ENCODE data around the gene RINL.
"Not testable (repeated sequence)": the region's sequence is repeated elsewhere in the genome, so short reads cannot be mapped to it uniquely, and the experiment has no call there.

Gene RINL

DNA sequence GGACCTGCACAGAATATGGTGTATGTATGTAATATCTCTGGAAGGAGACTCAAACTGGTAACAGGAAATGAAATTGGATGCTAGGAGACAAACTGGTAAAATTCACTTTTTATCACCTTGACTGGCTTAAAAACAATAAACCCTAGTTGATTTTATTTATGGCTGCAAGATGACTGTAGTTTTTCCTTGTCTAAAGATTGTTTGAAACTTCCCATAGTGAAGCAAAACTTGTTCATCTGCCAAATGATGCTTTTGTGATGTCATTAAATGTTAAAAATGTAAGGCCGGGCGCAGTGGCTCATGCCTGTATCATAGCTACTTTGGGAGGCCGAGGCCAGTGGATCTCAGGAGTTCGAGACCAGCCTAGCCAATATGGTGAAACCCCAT, 44.0 kb downstream of the RINL start:
- no peak for DNase-seq (ENCODE audit: low read depth)
- TF ChIP-seq, protein P1, sequence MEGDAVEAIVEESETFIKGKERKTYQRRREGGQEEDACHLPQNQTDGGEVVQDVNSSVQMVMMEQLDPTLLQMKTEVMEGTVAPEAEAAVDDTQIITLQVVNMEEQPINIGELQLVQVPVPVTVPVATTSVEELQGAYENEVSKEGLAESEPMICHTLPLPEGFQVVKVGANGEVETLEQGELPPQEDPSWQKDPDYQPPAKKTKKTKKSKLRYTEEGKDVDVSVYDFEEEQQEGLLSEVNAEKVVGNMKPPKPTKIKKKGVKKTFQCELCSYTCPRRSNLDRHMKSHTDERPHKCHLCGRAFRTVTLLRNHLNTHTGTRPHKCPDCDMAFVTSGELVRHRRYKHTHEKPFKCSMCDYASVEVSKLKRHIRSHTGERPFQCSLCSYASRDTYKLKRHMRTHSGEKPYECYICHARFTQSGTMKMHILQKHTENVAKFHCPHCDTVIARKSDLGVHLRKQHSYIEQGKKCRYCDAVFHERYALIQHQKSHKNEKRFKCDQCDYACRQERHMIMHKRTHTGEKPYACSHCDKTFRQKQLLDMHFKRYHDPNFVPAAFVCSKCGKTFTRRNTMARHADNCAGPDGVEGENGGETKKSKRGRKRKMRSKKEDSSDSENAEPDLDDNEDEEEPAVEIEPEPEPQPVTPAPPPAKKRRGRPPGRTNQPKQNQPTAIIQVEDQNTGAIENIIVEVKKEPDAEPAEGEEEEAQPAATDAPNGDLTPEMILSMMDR (IDR thresholded peaks at IDR 0.05; ENCODE audit: control insufficient read depth, insufficient read depth, low read depth, low read length, missing control alignments), result no peak
- H3K4me3 ChIP-seq (ENCODE audit: control insufficient read depth, low read depth, low read length), result no peak overlapping the region

DNA sequence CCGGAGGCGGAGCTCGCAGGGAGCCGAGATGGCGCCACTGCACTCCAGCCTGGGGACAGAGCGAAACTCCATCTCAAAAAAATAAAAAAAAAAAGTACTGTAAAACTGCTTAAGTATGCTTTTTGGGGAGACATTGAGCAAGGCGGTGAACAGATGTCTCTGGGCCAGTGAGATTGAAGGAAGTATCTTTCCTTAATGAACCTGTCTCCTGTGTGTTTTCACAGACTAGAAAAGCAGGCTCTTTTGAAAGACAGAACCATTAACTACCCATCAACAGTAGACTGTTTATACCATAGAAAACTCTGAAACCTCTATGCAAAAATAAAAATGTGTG, 45.0 kb downstream of the RINL start:
- H3K4me3 ChIP-seq (ENCODE audit: control insufficient read depth, low read depth, low read length), result no peak overlapping the region
- TF ChIP-seq, protein P1 (IDR thresholded peaks at IDR 0.05; ENCODE audit: control insufficient read depth, insufficient read depth, low read depth, low read length, missing control alignments), result no peak
- DNase-seq (ENCODE audit: low read depth), result no peak

DNA sequence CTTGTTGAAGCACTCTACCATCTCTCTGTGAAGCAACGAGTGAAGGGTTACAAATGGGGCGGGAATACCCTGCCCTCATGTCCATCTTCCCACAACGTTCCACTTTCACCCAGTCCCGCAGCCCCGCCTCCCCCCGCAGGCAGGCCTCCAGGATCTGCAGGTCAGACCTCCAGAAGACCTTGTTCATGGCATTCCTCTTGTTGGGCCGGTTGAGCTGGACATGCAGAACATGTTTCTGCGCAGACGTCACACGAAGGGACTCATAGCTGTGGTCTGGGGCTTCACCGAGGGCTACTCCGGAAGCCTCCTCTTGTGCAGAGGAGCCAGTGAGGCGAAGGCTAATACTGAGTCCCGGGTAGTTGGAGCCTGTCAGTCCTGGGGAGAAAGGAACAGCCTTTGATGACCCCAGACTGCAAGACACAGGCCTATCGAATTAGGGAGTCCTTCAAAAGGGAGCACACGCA, 46.9 kb downstream of the RINL start:
- DNase-seq (ENCODE audit: low read depth), result peak; percentile 56
- H3K4me3 ChIP-seq (ENCODE audit: control insufficient read depth, low read depth, low read length), result peak overlapping the region; percentile 62
- TF ChIP-seq, protein P1 (IDR thresholded peaks at IDR 0.05; ENCODE audit: control insufficient read depth, insufficient read depth, low read depth, low read length, missing control alignments), result no peak

DNA sequence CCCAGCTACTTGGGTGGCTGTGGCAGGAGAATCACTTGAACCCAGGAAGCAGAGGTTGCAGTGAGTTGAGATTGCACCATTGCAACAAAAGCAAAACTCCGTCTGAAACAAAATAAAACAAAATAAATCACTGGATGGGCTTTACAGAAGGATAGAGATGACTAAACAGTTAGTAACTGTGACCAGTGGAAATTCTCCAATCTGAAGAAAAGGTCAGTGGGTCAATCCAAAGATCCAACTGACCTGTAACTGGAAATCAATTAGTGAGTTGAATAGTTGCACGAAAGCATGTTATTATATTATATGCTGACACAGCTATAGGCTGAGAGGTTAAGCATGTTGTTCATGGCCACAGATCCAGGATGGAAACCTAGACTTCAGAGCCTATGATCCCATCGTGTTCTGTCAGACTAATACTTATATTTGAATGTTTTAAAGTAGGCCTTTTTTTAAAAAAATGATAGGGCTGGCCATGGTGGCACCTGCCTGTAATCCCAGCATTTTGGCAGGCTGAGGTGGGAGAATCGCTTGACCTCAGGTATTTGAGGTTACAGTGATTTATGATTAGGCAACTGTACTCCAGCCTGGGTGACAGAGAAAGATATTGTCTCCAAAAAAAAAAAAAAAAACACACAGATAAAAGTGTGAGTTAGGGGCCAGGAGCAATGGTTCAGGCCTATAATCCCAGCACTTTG, 47.9 kb downstream of the RINL start:
- TF ChIP-seq, protein P1 (IDR thresholded peaks at IDR 0.05; ENCODE audit: control insufficient read depth, insufficient read depth, low read depth, low read length, missing control alignments), result no peak
- no peak overlapping the region for H3K4me3 ChIP-seq (ENCODE audit: control insufficient read depth, low read depth, low read length)
- DNase-seq (ENCODE audit: low read depth), result no peak

DNA sequence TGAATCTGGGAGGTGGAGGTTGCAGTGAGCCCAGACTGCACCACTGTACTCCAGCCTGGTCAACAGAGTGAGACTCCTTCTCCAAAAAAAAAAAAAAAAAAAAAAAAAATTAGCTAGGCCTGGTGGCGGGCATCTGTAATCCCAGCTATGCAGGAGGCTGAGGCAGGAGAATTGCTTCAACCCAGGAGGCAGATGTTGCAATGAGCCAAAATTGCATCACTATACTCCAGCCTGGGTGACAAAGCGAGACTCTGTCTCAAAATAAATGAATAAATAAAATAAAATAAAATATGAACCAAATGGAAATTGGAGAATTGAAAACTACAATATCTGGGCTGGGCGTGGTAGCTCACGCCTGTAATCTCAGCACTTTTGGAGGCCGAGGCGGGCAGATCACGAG, 48.9 kb downstream of the RINL start:
- not testable (repeated sequence) for DNase-seq (ENCODE audit: low read depth); H3K4me3 ChIP-seq (ENCODE audit: control insufficient read depth, low read depth, low read length)

DNA sequence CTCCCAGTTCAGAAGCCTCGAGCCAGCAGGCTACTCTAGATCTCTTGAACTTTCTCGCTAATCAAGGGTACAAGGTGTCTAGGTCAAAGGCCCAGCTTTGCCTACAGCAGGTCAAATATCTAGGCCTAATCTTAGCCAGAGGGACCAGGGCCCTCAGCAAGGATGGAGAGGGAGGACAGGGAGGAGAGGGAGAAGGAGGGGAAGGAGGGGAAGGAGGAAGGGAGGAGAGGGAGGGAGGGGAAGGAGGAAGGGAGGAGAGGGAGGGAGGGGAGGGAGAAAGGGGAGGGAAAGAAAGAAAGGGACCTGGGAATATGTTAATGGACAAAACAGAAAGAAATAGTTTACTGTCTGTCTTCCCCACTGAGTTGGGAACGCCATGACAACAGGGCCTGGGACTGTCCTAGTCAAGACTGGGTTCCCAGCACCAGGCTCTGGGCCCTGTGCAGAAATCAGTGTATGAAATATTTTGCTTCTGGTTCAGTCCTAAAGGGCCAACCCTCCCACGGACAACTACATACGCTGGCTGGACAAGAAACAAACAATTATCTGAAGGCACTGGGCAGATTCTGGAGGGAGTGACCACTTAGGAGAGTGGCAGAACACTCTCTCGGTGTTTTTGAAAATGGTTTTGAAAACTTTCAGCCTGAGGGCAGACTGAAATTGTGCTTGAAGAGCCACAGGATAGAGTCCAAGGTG, 51.1 kb downstream of the RINL start:
- DNase-seq (ENCODE audit: low read depth), result no peak
- TF ChIP-seq, protein P1 (IDR thresholded peaks at IDR 0.05; ENCODE audit: control insufficient read depth, insufficient read depth, low read depth, low read length, missing control alignments), result no peak

DNA sequence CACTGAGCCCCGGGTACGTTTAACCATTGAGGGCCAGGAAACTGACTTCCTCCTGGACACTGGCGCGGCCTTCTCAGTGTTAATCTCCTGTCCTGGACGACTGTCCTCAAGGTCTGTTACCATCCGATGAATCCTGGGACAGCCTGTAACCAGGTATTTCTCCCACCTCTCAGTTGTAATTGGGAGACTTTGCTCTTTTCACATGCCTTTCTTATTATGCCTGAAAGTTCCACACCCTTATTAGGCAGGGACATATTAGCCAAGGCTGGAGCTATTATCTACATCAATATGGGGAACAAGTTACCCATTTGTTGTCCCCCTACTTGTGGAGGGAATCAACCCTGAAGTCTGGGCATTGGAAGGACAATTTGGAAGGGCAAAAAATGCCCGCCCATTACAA, 52.1 kb downstream of the RINL start:
- not testable (repeated sequence) for H3K4me3 ChIP-seq (ENCODE audit: control insufficient read depth, low read depth, low read length); DNase-seq (ENCODE audit: low read depth)

More for the DNA sequence above, 51.1 kb downstream of the RINL start:
- no peak overlapping the region for H3K4me3 ChIP-seq (ENCODE audit: control insufficient read depth, low read depth, low read length)

DNA sequence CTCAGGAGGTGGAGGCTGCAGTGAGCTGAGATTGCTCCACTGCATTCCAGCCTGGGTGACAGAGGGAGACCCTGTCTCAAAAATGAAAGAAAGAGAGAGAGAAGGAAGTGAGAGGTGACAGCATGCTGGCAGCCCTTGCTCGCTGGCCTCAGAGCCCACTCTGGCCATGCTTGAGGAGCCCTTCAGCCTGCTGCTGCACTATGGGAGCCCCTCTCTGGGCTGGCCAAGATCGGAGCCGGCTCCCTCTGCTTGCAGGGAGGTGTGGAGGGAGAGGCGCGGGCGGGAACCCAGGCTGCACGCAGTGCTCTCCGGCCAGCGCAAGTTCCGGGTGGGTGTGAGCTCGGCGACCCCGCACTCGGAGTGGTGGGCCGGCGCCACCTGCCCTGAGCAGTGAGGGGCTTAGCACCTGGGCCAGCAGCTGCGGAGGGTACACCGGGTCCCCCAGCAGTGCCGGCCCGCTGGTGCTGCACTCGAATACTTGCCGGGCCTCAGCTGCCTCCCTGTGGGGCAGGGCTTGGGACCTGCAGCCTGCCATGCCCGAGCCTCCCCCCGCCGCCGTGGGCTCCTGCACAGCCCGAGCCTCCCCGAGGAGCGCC, 56.7 kb downstream of the RINL start:
- not testable (repeated sequence) for DNase-seq (ENCODE audit: low read depth); H3K4me3 ChIP-seq (ENCODE audit: control insufficient read depth, low read depth, low read length)

Data from AG09309 (cell line).